AG09319 (cell line): ENCODE measurements around the gene SPON2.

Source experiments
- DNase-seq: peaks from one replicate; pipeline ENCODE4 v3.0.0-alpha.2; 2010; ENCODE audit warnings: low read depth; ENCODE audit errors: extremely low read depth
- TF ChIP-seq, protein P1 (sequence below): IDR thresholded peaks from 2 replicates; pipeline ENCODE4 v1.5.1; 2011; ENCODE audit warnings: low read depth, mild to moderate bottlenecking, inconsistent platforms, low read length, moderate library complexity

Gene SPON2

DNA sequence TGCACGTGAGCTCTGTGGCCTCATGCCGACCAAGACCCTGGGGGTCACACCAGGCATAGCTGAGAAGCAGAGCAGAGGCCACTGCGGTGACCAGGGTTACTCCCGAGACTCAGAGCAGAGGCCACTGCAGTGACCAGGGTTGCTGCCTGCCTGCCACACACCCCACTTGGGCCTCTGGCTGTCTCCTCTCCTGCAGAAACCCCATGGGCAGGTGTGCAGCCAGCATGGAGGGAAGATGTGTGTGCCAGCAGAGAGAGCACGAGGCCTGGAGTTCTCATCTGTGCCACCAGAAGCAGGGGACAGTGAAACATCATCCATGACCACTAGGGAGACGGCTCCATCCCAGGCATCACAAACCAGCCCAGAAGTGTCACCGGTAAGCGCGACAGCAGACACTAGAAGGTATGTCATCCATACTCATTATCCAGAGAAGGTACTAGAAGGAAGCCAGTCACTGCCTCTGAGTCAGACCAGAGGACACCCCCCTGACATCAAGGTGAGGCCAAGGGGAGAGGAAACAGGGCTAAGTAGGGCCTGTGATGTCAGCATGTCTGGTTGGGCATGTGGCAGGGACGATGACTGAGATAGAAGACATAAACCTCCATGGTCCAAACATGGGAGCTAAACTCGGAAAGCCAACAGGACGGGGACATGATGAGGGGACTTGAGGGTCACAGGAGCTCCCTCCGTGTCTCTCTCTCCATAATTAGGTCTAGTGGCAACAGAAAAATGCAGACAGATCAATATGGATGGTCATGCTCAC lies 24.2 kb upstream of the SPON2 start:
- DNase-seq: no peak
- TF ChIP-seq, protein P1, sequence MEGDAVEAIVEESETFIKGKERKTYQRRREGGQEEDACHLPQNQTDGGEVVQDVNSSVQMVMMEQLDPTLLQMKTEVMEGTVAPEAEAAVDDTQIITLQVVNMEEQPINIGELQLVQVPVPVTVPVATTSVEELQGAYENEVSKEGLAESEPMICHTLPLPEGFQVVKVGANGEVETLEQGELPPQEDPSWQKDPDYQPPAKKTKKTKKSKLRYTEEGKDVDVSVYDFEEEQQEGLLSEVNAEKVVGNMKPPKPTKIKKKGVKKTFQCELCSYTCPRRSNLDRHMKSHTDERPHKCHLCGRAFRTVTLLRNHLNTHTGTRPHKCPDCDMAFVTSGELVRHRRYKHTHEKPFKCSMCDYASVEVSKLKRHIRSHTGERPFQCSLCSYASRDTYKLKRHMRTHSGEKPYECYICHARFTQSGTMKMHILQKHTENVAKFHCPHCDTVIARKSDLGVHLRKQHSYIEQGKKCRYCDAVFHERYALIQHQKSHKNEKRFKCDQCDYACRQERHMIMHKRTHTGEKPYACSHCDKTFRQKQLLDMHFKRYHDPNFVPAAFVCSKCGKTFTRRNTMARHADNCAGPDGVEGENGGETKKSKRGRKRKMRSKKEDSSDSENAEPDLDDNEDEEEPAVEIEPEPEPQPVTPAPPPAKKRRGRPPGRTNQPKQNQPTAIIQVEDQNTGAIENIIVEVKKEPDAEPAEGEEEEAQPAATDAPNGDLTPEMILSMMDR: no peak

DNA sequence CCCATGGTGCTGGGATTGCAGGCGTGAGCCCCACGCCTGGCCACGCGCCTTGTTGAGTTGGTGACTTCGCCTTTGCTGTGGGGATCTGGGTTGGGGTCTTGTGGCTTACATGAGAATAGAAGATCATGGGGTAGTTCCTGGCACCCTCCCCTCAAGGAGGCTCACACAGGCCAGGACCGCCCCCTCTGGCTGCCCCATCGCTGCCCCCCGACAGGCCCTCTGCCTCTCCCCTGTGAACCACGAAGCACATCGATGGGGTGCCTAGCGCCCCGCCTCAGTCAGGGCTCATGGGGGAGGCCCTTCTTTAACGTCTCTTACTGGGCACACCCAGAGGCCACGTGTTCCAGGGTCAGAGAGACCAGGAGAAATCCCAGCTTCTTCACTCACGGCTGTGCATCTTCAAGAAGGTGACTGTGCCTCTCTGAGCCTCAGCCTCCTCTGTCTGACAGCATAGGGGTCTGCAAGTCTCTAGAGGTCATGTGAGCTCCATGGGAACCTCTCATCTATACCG lies 23.6 kb upstream of the SPON2 start:
- no peak for DNase-seq
- TF ChIP-seq, protein P1: no peak

- DNase-seq: no peak
- TF ChIP-seq, protein P1: no peak
Observed at GRCh38 chr4:1195109-1195671, 22.8 kb upstream of the SPON2 start.

DNA sequence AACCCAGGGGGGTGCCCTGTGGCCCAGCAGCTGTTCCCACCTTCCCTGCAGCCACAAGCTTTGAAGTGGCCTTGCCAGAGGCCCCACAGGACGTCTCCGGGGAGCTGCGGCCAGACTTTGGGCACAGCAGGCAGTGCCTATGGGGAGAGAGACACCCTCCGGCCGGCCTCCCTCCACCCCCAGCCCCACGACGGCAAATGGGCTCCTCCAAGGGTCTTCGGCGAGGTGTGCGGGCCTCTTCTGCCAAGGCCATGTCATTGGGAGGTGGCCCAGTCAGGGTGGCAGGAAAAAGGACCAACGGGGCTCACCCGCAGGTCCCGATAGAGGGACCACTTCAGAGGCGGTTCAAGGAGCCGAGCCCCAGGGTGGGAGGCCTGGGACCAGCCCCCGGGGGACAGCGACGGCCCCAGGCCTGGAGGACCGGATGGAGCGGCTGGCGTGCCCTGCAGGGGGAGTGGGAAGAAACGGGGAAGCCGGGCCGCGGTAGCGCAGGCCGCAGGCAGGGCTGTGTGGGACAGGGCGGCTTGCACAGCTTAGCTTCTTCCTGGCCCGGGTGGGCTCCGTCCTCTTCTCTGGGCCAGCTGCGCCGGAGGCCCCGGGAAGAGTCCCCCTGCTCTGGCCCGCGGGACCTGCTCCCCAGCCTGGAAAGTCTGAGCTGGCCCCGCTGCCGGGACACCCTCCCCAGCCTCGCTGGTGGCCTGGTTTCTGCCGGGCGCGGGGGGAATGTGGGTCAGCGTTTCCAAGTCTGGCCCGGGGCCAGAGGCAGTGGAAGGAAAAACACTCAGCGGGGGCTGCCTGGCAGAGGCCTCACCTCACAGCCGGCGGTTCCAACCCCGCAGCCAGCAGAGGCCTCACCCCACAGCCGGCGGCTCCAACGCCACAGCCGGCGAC lies 21.9 kb upstream of the SPON2 start:
- DNase-seq: no peak
- TF ChIP-seq, protein P1: peak; percentile 13

- TF ChIP-seq, protein P1: no peak
- no peak for DNase-seq
Observed at GRCh38 chr4:1193206-1194009, 21.0 kb upstream of the SPON2 start.

- DNase-seq: no peak
- TF ChIP-seq, protein P1: no peak
Observed at GRCh38 chr4:1192493-1193205, 20.3 kb upstream of the SPON2 start.
